OCI-LY7 (cell line): ENCODE measurements around the gene SLC19A1.

Experiments
- CTCF ChIP-seq: fragments of 200-600 bp; sonication (generic); conservative IDR thresholded peaks from 2 replicates; pipeline ENCODE4 v1.5.1; 2014; ENCODE audit warnings: mild to moderate bottlenecking, antibody characterized with exemption, low read length, moderate library complexity, mixed read lengths
- EZH2phosphoT487 ChIP-seq: fragments of 200-600 bp; sonication (generic); IDR thresholded peaks from 2 replicates; pipeline ENCODE4 v1.6.1; 2018; ENCODE audit warnings: low read depth, borderline replicate concordance, mild to moderate bottlenecking, mixed run types, antibody characterized with exemption, low read length, moderate library complexity, mixed read lengths

- TF ChIP-seq EZH2phosphoT487 (no peak), CTCF (no peak)
Observed at GRCh38 chr21:45586289-45586858, 44.1 kb upstream of the SLC19A1 start.
